Mesenchymal stem cell (in vitro differentiated cells and primary cell): ENCODE measurements around the gene EFNA5.
A peak's percentile ranks its signal among the peaks of the same experiment; 100 is the strongest.

Experiments used
- DNase-seq: peaks from one replicate; pipeline ENCODE4 v3.0.0-alpha.2; 2013
- H2AFZ ChIP-seq: one replicate; pipeline ENCODE4 v1.6.1; 2013; ENCODE audit warnings: low read depth, mild to moderate bottlenecking, control low read depth, inconsistent platforms, low read length, moderate library complexity
- H2AK5ac ChIP-seq: 2 replicates; pipeline ENCODE4 v1.6.1; 2013; ENCODE audit warnings: low read length, moderate library complexity, mild to moderate bottlenecking, inconsistent platforms; ENCODE audit not compliant: severe bottlenecking
- H2BK120ac ChIP-seq: one replicate; pipeline ENCODE4 v1.6.1; 2013; ENCODE audit warnings: low read depth, mild to moderate bottlenecking, inconsistent platforms, low read length, moderate library complexity
- H2BK12ac ChIP-seq, 2 experiments: one replicate each; pipeline ENCODE4 v1.6.1; 2013; ENCODE audit warnings: inconsistent platforms in 2 of 2, low read length in 2 of 2, mild to moderate bottlenecking in 2 of 2, moderate library complexity in 2 of 2, control low read depth in 1 of 2
- H2BK15ac ChIP-seq: one replicate; pipeline ENCODE4 v1.6.1; 2013; ENCODE audit warnings: mild to moderate bottlenecking, low read depth, inconsistent platforms; ENCODE audit not compliant: poor library complexity, severe bottlenecking
- H2BK5ac ChIP-seq: 2 replicates; pipeline ENCODE4 v1.6.1; 2013; ENCODE audit warnings: low read depth, mild to moderate bottlenecking, low read length, control low read depth, inconsistent platforms; ENCODE audit not compliant: poor library complexity, severe bottlenecking
- H3K14ac ChIP-seq, 2 experiments: one replicate each; pipeline ENCODE4 v1.6.1; 2013; ENCODE audit warnings: inconsistent platforms in 2 of 2, low read length in 2 of 2, control low read depth in 1 of 2, mild to moderate bottlenecking in 1 of 2, moderate library complexity in 1 of 2
- H3K18ac ChIP-seq, 2 experiments: one replicate each; pipeline ENCODE4 v1.6.1; 2013; ENCODE audit warnings: inconsistent platforms in 2 of 2, low read length in 2 of 2, control low read depth in 1 of 2, low read depth in 1 of 2, mild to moderate bottlenecking in 1 of 2
- H3K23ac ChIP-seq, 2 experiments: one replicate each; pipeline ENCODE4 v1.6.1; 2013; ENCODE audit warnings: inconsistent platforms in 2 of 2, low read length in 2 of 2, mild to moderate bottlenecking in 2 of 2, moderate library complexity in 2 of 2, control low read depth in 1 of 2
- H3K27ac ChIP-seq: 2 replicates; pipeline ENCODE4 v1.5.1; 2013; ENCODE audit warnings: mild to moderate bottlenecking, moderate library complexity, low read length, control low read depth, inconsistent platforms; ENCODE audit not compliant: poor library complexity, severe bottlenecking
- H3K27me3 ChIP-seq, 2 experiments: 2 replicates each; pipeline versions ENCODE4 v1.6.1 to v1.7.0; 2013; ENCODE audit warnings: low read length in 2 of 2, mild to moderate bottlenecking in 2 of 2, moderate library complexity in 2 of 2, control low read depth in 1 of 2, inconsistent platforms in 1 of 2; ENCODE audit not compliant: control insufficient read depth in 1 of 2, insufficient read depth in 1 of 2
- H3K36me3 ChIP-seq, 2 experiments: 2 replicates each; pipeline versions ENCODE4 v1.6.1 to v1.7.0; 2013; ENCODE audit warnings: low read length in 2 of 2, control low read depth in 1 of 2, inconsistent platforms in 1 of 2, low read depth in 1 of 2, mild to moderate bottlenecking in 1 of 2; ENCODE audit not compliant: insufficient read depth in 2 of 2, control insufficient read depth in 1 of 2
- H3K4ac ChIP-seq, 2 experiments: one replicate each; pipeline ENCODE4 v1.6.1; 2013; ENCODE audit warnings: inconsistent platforms in 2 of 2, low read length in 2 of 2, mild to moderate bottlenecking in 2 of 2, moderate library complexity in 2 of 2, control low read depth in 1 of 2, low read depth in 1 of 2
- H3K4me1 ChIP-seq: 2 replicates; pipeline ENCODE4 v1.6.1; 2013; ENCODE audit warnings: low read depth, low read length, control low read depth; ENCODE audit not compliant: control insufficient read depth, insufficient read depth
- H3K4me2 ChIP-seq: 2 replicates; pipeline ENCODE4 v1.6.1; 2013; ENCODE audit warnings: low read length, mild to moderate bottlenecking, inconsistent platforms; ENCODE audit not compliant: poor library complexity, severe bottlenecking
- H3K4me3 ChIP-seq, 2 experiments: 2 replicates each; pipeline versions ENCODE4 v1.5.1 to v1.7.0; 2013; ENCODE audit warnings: low read length in 2 of 2, mild to moderate bottlenecking in 2 of 2, control low read depth in 1 of 2, low read depth in 1 of 2; ENCODE audit not compliant: insufficient read depth in 1 of 2
- H3K79me1 ChIP-seq: replicated peaks from 2 replicates; pipeline ENCODE4 v1.6.1; 2013; ENCODE audit warnings: mild to moderate bottlenecking, control low read depth, low read length, inconsistent platforms; ENCODE audit not compliant: poor library complexity, severe bottlenecking
- H3K9ac ChIP-seq: 2 replicates; pipeline ENCODE4 v1.7.0; 2013; ENCODE audit warnings: mild to moderate bottlenecking, low read length, moderate library complexity
- H3K9me3 ChIP-seq: 2 replicates; pipeline ENCODE4 v1.7.0; 2013; ENCODE audit warnings: mild to moderate bottlenecking, low read length; ENCODE audit not compliant: control insufficient read depth
- H4K8ac ChIP-seq: one replicate; pipeline ENCODE4 v1.6.1; 2013; ENCODE audit warnings: inconsistent platforms, mild to moderate bottlenecking, low read length, moderate library complexity
- H4K91ac ChIP-seq: one replicate; pipeline ENCODE4 v1.6.1; 2013; ENCODE audit warnings: mild to moderate bottlenecking, low read length, inconsistent platforms
- WGBS: methylation state at CpG from one replicate; pipeline ENCODE4 v1.1.7; 2013; ENCODE audit warnings: mixed read lengths; 5-methylcytosine and 5-hydroxymethylcytosine counted together

Gene EFNA5

DNA sequence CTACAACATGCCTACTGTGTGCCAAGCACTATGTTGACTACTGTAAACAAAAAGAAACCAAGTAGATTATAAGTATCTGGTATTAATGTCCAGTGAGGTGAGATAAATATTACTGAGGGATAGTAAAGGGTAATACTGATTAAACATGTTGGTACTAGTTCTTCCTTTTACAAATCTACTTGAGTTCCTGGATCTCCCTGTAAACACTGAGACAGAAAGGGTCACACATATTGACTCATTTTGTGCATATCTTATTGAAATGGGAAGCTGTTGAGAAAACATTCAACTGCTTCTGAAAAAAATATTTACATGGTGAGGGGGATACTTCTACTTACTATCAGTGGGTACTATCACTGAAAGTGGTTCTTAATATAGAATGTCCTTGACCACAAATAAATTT lies 24.3 kb downstream of the EFNA5 start:
- H3K4me3 ChIP-seq = no peak overlapping the region
- H3K18ac ChIP-seq = no peak overlapping the region
- H2AFZ ChIP-seq = no peak overlapping the region
- H3K27me3 ChIP-seq = no peaks in the 10 kb centered on the region
- peak; percentile 13 for DNase-seq
- H3K27ac ChIP-seq = no peak overlapping the region
- H4K91ac ChIP-seq = no peak overlapping the region
- H3K36me3 ChIP-seq = peaks cover 0 to 5% of the 10 kb centered on the region in 2 experiments
- H3K79me1 ChIP-seq = peaks cover 4% of the 10 kb centered on the region
- H3K9me3 ChIP-seq = no peaks in the 10 kb centered on the region
- H3K4me2 ChIP-seq = no peak overlapping the region
- H3K23ac ChIP-seq = no peak overlapping the region
- H2BK15ac ChIP-seq = no peak overlapping the region
- no peak overlapping the region for H2BK12ac ChIP-seq
- H2AK5ac ChIP-seq = no peak overlapping the region
- no peak overlapping the region for H2BK5ac ChIP-seq
- no peak overlapping the region for H2BK120ac ChIP-seq
- H3K4ac ChIP-seq = no peak overlapping the region
- no peaks in the 10 kb centered on the region for H3K4me1 ChIP-seq
- H4K8ac ChIP-seq = no peak overlapping the region
- no peak overlapping the region for H3K14ac ChIP-seq
- H3K9ac ChIP-seq = no peak overlapping the region

DNA sequence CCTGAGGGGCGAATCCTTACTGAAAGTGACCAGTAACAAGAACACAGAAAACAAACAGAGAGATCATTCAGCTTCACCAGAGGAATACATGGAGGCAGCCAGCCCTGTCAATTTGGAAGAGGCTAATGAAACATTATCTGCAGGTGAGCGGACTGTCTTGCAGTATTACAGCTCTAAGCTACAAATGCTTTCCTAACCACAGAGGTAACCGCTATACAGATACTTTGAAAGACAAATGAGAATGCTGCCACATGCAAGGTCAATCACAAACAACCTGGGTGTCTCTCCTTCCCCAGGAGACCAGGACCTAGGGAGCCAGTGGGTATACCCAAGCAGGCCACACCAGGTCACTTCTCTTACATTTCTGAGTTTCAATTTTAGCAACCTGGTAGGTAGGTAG lies 30.2 kb downstream of the EFNA5 start:
- Histone ChIP-seq H3K18ac (no peak overlapping the region), H3K9ac (no peak overlapping the region), H2BK12ac (no peak overlapping the region), H3K36me3 (peaks cover 0 to 5% of the 10 kb centered on the region in 2 experiments), H3K4me2 (no peak overlapping the region), H3K14ac (no peak overlapping the region), H3K27ac (no peak overlapping the region), H3K4ac (no peak overlapping the region), H4K8ac (no peak overlapping the region), H2AFZ (no peak overlapping the region), H3K9me3 (no peaks in the 10 kb centered on the region), H3K4me3 (no peak overlapping the region), H3K27me3 (no peaks in the 10 kb centered on the region), H2BK5ac (no peak overlapping the region), H2BK120ac (no peak overlapping the region), H2AK5ac (no peak overlapping the region), H3K79me1 (peaks cover 8% of the 10 kb centered on the region), H4K91ac (no peak overlapping the region), H2BK15ac (no peak overlapping the region), H3K4me1 (no peaks in the 10 kb centered on the region), H3K23ac (no peak overlapping the region)
- no peak for DNase-seq
- 81% methylated on average over 3 of the region's 3 CpGs for WGBS

DNA sequence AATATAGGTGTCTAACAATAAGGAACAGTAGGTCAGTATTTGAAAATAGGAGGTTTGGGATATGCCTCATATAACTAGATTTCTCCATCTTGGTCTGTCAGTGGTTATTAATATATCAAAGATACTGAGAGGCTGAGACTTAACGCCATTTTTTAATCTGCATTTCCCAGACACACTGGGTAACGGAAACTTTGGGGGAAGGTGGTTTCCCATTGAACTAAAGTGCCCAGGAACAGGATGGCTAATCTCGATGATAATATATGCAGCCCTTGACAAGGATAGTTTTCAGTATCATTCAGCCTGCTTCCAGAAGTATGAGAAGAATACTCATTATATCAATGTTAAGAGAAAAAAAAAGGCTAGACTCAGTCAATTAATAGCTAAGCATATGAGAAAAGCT lies 30.7 kb downstream of the EFNA5 start:
- WGBS = 100% methylated on average over 2 of the region's 3 CpGs
- no peak overlapping the region for H3K4ac ChIP-seq
- no peak overlapping the region for H2BK15ac ChIP-seq
- H3K4me1 ChIP-seq = peaks cover 1% of the 10 kb centered on the region
- no peak overlapping the region for H3K14ac ChIP-seq
- DNase-seq = no peak
- H3K9me3 ChIP-seq = no peaks in the 10 kb centered on the region
- H3K9ac ChIP-seq = no peak overlapping the region
- no peak overlapping the region for H3K23ac ChIP-seq
- H3K4me2 ChIP-seq = no peak overlapping the region
- H2AFZ ChIP-seq = no peak overlapping the region
- H2BK12ac ChIP-seq = no peak overlapping the region
- H3K27ac ChIP-seq = no peak overlapping the region
- no peak overlapping the region for H2AK5ac ChIP-seq
- H3K27me3 ChIP-seq = no peaks in the 10 kb centered on the region
- no peak overlapping the region for H2BK120ac ChIP-seq
- peaks cover 9% of the 10 kb centered on the region for H3K79me1 ChIP-seq
- H3K36me3 ChIP-seq = peaks cover 0 to 5% of the 10 kb centered on the region in 2 experiments
- H4K8ac ChIP-seq = no peak overlapping the region
- no peak overlapping the region for H2BK5ac ChIP-seq
- no peak overlapping the region for H3K18ac ChIP-seq
- H3K4me3 ChIP-seq = no peak overlapping the region
- no peak overlapping the region for H4K91ac ChIP-seq

DNA sequence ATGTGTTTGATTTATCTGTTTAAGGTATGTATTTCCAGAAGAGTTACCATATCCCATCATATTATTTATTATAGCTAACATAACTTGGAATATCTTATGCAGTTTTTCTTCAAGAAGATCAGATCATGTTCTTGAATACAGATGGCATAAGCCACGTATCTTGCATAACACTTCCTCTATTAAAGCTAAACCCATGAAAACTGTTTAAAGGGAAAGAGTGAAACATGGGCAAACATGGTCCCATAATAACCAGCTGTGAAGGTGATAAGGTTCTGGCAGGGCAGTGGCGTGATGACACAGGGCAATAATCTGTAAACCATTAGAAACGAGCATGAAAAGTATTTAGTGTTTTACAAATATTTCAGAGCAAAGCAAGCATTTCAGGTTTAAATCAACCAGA lies 34.2 kb downstream of the EFNA5 start:
- H4K8ac ChIP-seq = no peak overlapping the region
- H2AFZ ChIP-seq = no peak overlapping the region
- H3K4ac ChIP-seq = no peak overlapping the region
- no peak overlapping the region for H3K23ac ChIP-seq
- H3K4me1 ChIP-seq = peaks cover 4% of the 10 kb centered on the region
- H2BK15ac ChIP-seq = no peak overlapping the region
- H3K18ac ChIP-seq = no peak overlapping the region
- no peak overlapping the region for H3K27ac ChIP-seq
- no peak for DNase-seq
- peaks cover 5% of the 10 kb centered on the region for H3K79me1 ChIP-seq
- H3K14ac ChIP-seq = no peak overlapping the region
- H2BK120ac ChIP-seq = no peak overlapping the region
- H3K9me3 ChIP-seq = no peaks in the 10 kb centered on the region
- H4K91ac ChIP-seq = no peak overlapping the region
- H3K4me2 ChIP-seq = no peak overlapping the region
- 85% methylated on average over 2 of the region's 3 CpGs for whole genome bisulfite sequencing
- no peak overlapping the region for H2AK5ac ChIP-seq
- no peak overlapping the region for H3K9ac ChIP-seq
- H3K4me3 ChIP-seq = no peak overlapping the region
- no peaks in the 10 kb centered on the region for H3K36me3 ChIP-seq
- H2BK12ac ChIP-seq = no peak overlapping the region
- no peak overlapping the region for H2BK5ac ChIP-seq
- H3K27me3 ChIP-seq = no peaks in the 10 kb centered on the region
